GM21529 (cell line): Measurements from ENCODE around the gene KDM5D.

Experiments
- ATAC-seq: cut with Tn5 transposase; IDR thresholded peaks from one replicate; pipeline ENCODE4 v1.9.1; 2021; ENCODE audit not compliant: unreplicated experiment

Gene KDM5D

GRCh38 chrY:19744381-19745378, at the start of gene KDM5D:
KDM5D (minus strand) TSS chrY:19744726; CDS start chrY:19744534, 192 bp downstream.
- no peak for ATAC-seq

DNA sequence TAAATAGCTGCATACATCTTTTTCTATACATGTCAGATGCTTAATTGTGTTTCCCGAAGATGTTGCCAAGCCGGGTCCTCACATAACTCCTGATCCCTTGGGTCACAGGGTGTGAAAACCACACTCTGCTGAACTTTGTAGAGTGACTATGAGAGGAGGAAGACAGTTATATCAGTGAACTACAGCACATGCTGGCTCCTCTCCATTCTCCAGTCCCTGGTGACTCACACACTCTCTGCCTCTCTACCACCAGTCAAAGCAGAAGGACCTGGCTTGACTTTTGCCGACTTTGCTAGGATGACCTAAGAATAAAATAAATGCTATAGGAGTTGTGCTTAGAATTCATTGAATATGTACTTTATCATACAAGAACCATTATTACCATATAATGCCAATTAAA, 23.8 kb upstream of the KDM5D start:
- ATAC-seq = no peak

- no peak for ATAC-seq
Measured at GRCh38 chrY:19743331-19743730, 1.2 kb downstream of the KDM5D start.

DNA sequence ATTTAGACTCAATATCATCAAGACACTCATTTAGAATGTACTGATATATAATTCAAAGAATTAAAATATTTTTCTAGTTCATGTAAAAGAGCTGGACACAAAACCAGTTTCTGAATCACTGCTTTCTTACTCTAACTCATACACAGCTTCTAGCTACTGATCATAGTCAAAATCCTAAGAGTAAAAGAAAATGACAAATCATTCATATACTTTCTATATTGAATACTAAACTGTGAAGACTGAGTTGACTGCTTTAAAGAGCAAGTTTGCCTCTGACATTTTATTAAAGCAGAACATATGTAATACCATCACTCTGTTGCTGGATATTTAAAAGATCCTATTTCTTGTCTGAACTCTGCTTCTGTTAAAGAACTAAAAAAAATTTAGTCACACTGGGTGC, 2.4 kb downstream of the KDM5D start:
- ATAC-seq = no peak

- no peak for ATAC-seq
Measured at GRCh38 chrY:19734425-19734824, 10.1 kb downstream of the KDM5D start.

GRCh38 chrY:19717950-19718349, 26.6 kb downstream of the KDM5D start:
- no peak for ATAC-seq

DNA sequence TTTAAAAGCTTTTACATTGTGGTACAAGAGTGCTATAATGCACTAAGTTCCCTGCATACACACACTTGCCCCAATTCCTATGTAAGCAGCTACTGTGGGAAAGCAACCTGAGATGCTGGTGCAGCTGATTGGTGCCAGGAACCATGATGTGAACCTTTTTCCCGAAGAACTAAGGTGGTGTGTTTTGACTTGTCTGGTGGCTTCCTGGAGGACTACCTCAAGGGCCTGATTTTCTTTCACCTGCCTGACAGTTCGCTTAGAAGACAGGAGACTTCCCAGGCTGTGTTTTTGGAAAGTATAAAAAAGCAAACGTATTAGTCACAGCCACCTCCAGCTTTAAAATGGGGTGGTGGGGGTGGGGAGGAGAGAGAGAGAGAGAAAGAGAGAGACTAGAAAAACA, 27.4 kb downstream of the KDM5D start:
- no peak for ATAC-seq

DNA sequence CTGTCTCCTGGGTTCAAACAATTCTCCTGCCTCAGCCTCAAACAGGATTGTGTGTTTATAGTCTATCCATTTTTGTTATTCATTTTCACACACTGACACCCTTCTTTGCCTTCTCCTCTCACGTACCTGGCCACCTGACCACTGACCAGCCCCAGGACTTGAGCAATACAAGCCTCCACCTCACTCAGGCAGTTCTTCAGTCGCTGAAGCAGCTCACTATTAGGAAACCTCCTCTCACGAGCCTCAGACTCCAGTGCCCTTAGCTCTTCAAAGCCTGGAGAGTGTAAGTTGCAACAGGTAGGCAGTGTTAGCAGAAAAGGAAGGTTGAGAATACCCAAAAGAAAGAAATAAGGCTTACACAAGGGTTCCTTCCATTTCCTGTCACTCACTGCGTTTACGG, 29.3 kb downstream of the KDM5D start:
- no peak for ATAC-seq

DNA sequence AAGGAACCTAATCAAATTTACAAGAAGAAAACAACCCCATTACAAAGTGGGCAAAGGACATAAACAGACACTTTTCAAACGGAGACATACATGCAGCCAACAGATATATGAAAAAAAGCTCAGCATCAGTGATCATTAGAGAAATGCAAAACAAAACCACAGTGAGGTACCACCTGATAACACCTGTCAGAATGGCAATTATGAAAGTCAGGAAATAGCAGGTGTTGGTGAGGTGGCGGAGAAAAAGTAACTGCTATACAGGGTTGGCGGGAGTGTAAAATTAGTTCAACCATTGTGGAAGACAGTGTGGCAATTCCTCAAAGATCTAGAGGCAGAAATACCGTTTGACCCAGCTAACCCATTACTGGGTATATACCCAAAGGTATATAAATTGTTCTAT, 31.1 kb downstream of the KDM5D start:
- no peak for ATAC-seq

- no peak for ATAC-seq
Measured at GRCh38 chrY:19706273-19706672, 38.3 kb downstream of the KDM5D start.

GRCh38 chrY:19698495-19698894, 46.0 kb downstream of the KDM5D start:
- ATAC-seq = no peak

GRCh38 chrY:19680821-19681220, 63.7 kb downstream of the KDM5D start:
- ATAC-seq = no peak
